Loucy (cell line): ENCODE measurements around the gene TMEM233.

Source experiments
- CTCF ChIP-seq: fragments of 200-600 bp; sonication (generic); conservative IDR thresholded peaks from 2 replicates; pipeline ENCODE4 v1.5.1; 2014; ENCODE audit warnings: mild to moderate bottlenecking, antibody characterized with exemption, low read length
- EZH2phosphoT487 ChIP-seq: fragments of 200-600 bp; IDR thresholded peaks from 2 replicates; pipeline ENCODE4 v1.6.1; 2018; ENCODE audit warnings: antibody characterized with exemption, mild to moderate bottlenecking, moderate library complexity, borderline replicate concordance

GRCh38 chr12:119578112-119578511 is 15.5 kb upstream of the TMEM233 start:
- no peak for TF ChIP-seq CTCF
- TF ChIP-seq EZH2phosphoT487 = no peak
